Stimulated activated CD4-positive, alpha-beta T cell treated with anti-CD3 and anti-CD28 coated beads, Interleukin-4, amount 100 ng/mL, for 1 hour (primary cell): ENCODE data around the gene TRIM7.
A peak's percentile ranks its signal among the peaks of the same experiment; 100 is the strongest.

ENCODE experiments used
- DNase-seq: peaks from one replicate; pipeline ENCODE4 v3.0.0-alpha.2; 2020

TRIM7 gene

DNA sequence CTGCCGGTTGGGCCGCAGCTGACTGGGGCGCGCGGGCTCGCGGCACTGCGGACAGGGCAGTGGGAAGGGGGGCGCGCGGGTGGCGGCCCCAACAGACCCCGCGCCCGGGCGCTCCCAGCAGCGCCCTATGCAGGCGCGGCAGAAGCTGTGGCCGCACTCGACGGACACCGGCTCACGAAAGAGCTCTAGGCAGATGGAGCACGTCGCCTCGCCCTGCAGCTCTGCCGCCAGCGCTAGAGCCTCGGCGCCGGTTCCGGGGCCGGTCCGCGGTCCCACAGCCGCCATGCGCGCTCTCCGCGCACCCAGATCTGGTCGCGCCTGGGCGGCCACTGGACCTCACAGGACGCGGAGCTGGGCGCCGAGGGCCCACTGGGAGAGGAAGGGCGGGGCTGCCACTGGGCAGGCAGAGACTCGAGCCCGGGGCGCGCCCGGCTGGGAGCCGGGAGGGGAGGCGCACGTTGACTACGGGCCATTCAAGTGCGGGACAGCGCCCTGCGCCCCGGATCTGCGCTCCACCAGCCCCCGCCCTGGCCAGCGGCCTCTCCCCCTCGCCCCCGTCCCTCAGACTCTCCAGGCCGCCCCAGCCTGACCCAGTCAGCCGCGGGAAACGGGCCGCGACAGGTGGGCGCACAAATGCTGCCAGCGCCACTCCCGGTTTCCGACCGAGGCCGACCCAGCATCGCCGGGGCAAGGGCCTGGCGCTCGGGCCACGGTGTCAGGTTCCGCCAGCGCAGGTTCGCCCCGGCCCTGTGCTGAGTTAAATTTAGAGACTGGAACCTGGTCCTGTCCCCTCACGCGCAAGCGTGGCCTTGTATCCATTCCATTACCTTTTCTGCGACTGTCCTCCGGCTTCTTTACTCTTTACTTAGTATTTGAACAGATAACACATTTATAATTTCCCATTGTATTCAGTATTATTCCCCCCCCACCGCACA lies at the start of gene TRIM7:
Gene TRIM7, minus strand, starts transcription at position 371 of the 935 bp plus-strand sequence. Its CDS starts 86 bp downstream, at position 285.
- DNase-seq = peak; percentile 32

DNA sequence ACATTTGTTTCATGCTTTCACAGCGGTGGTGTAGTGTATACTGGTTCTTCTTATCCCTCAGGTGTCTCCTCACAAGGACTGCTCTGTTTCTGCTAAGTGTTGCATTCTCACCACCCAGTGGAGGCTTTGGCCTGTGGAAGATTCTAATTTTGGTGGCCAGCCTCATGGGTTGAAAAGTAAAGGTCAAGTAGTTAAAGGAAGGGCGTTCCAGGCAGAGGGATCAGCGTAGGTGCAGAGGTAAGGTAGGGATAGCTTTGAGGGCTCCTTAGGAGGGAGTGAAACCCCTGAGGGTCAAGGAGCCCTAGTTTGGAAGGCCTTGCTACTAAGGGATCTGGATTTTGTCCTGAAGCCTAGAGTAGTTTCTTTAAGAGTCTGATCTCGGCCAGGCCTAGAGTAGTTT lies 43.3 kb upstream of the TRIM7 start:
- DNase-seq = no peak

- DNase-seq = peak; percentile 73
These were observed 41.5 kb upstream of the TRIM7 start for GRCh38 chr5:181246276-181247049.

- DNase-seq = no peak
These were observed 40.7 kb upstream of the TRIM7 start for GRCh38 chr5:181245427-181246275.

GRCh38 chr5:181243564-181244343 lies 38.8 kb upstream of the TRIM7 start, which contains the start of gene RACK1:
Gene RACK1 (minus strand): TSS chr5:181243906. CDS start chr5:181243800, 106 bp downstream.
- peak; percentile 87 for DNase-seq

GRCh38 chr5:181243018-181243563 lies 38.1 kb upstream of the TRIM7 start:
- DNase-seq = no peak

DNA sequence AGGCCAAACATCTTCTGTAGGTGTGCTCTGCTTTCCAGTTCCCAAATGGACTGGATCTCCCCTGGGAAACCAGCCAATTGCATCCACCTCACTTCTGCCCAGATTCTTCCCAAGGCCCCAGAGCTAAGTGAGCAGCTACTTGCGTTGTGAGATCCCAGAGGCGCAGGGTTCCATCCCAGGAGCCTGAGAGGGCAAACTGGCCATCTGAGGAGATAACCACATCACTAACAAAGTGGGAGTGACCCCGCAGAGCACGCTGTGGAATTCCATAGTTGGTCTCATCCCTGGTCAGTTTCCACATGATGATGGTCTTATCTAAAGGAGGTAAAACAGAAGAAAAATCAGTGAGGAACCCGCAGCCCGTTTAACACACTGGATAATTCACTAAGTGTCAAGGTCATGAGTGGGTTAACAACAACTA lies 37.0 kb upstream of the TRIM7 start:
- DNase-seq = no peak

DNA sequence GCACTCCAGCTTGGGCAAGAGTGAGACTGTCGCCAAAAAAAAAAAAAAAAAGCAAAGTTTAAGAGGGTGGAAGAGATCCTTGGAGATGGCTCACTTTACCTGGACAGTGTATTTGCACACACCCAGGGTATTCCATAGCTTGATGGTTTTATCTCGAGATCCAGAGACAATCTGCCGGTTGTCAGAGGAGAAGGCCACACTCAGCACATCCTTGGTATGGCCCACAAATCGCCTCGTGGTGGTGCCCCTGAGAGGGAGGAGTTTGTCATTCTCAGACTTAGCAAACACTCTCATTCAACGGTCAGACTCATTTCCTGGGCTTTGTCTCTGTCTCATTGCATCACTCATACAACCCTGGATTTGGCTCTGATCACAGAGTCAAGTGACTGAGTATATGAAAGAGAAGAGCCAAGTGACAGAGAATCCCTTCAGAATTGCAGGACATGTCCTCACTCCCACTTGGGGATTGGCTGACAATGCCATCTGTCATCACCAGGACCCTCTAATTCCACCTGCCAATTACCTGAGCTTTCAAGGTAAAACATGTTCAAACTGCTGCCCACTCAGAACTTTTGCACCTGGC lies 36.5 kb upstream of the TRIM7 start:
- DNase-seq = peak; percentile 48

- DNase-seq = no peak
These were observed 34.2 kb upstream of the TRIM7 start for GRCh38 chr5:181239062-181239663.

DNA sequence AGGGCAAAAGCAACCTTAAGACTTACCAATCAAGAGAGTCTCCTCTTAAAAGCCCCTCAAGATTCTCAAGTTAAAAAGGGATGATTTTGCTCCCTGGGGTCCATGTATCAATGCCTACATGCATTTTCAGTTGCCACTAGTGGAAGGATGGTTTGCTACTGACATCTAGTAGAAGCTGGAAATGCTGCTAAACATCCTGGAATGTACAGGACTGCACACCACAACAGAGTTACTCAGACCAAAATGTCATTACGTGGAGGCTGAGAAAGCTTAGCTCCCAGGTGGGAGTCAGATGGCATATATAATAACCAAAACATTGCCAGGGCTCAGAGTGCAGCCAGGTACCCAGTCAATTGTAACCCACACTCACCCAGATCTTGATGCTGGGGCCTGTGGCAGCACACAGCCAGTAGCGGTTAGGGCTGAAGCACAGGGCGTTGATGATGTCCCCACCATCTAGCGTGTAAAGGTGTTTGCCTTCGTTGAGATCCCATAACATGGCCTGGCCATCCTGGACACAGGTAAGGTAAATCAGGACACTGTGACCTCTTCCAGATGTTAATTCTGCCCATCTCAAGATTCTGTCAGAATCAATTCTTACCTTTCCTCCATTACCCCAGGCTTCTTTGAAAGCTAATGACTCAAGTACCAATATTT lies 32.9 kb upstream of the TRIM7 start:
- no peak for DNase-seq

DNA sequence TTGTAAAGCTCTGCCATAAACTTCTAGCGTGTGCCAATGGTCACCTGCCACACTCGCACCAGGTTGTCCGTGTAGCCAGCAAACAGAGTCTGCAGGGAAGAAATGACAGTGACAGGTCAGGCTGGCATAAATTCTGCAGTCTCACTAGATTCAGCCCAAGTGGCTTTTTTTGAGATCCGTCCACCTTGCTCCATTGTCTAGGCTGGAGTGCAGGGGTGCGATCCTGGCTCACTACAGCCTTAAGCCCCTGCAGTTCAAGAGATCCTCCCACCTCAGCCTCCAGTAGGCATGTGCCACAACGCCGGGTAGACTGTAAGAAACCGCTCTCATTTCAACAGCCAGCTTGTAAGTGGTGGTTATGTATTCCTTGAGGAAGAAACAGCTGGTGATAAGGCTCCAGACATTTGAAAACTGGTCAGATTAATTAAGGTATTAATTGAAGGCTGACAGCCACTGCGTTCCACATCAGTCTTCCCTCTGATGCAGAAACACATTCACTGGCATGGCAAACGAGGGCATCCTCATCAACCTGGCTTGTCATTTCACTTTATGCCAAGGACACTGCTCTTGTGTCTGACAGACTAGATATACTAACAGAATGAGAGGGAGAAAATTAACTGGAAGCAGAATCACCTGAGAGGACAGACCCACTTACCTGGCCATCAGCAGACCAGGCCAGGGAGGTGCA lies 32.1 kb upstream of the TRIM7 start:
- no peak for DNase-seq

GRCh38 chr5:181236471-181236870 lies 31.5 kb upstream of the TRIM7 start:
- no peak for DNase-seq

DNA sequence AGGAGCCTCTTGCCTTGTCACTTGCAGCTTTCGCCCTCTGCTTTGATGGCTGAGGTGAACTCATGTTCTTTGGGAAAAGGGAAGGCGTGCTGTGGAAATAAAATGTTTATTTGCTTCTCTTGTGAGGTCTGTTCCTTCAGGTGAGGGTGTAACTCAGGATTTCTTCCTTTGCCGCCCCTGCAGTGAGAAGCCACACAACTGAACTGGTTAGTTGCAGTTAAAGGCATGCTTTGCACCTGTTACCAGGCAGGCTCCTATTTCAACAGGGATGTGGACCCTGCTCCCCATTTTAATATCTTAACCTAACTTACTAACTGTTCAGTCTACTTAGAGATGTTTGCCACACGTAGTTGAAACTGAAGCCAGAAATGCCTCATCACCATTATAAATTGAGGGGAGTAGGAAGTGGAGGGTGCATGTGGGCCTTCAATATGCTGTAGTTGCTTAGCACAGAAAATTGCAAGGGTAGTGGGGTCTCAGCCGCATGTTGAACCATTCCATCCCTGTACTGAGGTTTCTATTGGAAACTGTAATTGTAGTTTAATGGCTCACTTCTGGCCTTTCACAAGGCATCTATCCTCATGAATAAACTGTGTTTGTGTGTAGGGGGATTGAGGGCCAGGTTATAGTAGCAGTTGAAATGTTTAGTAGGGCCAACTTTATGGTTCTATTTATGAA lies 30.8 kb upstream of the TRIM7 start:
- no peak for DNase-seq

DNA sequence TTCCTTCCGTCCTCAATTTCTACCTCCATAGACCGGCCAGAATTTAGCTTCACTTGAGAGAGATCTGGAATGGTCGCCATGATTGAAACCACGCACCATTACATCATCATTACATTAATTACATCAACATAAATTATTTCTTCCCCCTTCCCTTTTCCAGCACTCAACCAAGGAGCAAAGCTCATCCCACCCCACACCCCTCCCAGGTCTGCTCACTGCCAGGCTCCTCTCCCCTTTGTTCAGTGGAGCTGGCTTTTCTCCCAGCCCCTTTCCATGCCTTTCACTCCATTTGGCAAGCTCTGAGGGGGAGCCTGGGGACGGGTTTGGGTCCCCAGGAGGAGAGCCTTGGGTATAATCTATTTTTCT lies 30.3 kb upstream of the TRIM7 start:
- DNase-seq = no peak

- DNase-seq = no peak
These were observed 29.7 kb upstream of the TRIM7 start for GRCh38 chr5:181234455-181235306.

- no peak for DNase-seq
These were observed 28.9 kb upstream of the TRIM7 start for GRCh38 chr5:181233801-181234454.

- no peak for DNase-seq
These were observed 28.2 kb upstream of the TRIM7 start for GRCh38 chr5:181233088-181233800.
